ENCODE results near the gene NPL. TPM values are rescaled to one million over a fixed set of nuclear protein-coding genes. Genes with fewer than 3 reads are reported as not detected.

The NPL gene
- total and polyA plus RNA-seq, 12 donors: 1.4 to 26.5 (median 3.1) TPM

- H3K27ac ChIP-seq: no peak overlapping the region
- intact Hi-C loops (cut with DNase I): no loop called here
- H3K4me3 ChIP-seq: no peak overlapping the region
- H3K27me3 ChIP-seq: no peaks in the 10 kb centered on the region
- DNase-seq (no peak), ATAC-seq (no peak)
- no peaks in the 10 kb centered on the region for H3K9me3 ChIP-seq
- H3K4me1 ChIP-seq: no peaks in the 10 kb centered on the region
- TF ChIP-seq, protein P1, sequence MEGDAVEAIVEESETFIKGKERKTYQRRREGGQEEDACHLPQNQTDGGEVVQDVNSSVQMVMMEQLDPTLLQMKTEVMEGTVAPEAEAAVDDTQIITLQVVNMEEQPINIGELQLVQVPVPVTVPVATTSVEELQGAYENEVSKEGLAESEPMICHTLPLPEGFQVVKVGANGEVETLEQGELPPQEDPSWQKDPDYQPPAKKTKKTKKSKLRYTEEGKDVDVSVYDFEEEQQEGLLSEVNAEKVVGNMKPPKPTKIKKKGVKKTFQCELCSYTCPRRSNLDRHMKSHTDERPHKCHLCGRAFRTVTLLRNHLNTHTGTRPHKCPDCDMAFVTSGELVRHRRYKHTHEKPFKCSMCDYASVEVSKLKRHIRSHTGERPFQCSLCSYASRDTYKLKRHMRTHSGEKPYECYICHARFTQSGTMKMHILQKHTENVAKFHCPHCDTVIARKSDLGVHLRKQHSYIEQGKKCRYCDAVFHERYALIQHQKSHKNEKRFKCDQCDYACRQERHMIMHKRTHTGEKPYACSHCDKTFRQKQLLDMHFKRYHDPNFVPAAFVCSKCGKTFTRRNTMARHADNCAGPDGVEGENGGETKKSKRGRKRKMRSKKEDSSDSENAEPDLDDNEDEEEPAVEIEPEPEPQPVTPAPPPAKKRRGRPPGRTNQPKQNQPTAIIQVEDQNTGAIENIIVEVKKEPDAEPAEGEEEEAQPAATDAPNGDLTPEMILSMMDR (IDR thresholded peaks at IDR 0.05): no peak
- peaks cover 0 to 100% (median 0%) of the 10 kb centered on the region in 9 donors for H3K36me3 ChIP-seq
- 80 to 82% methylated on average over 3 of the region's 3 CpGs for WGBS, 2 donors
Observed at GRCh38 chr1:182823220-182823619, 33.6 kb downstream of the NPL start.

GRCh38 chr1:182826892-182827291 is 37.3 kb downstream of the NPL start:
- TF ChIP-seq, protein P1 (IDR thresholded peaks at IDR 0.05): no peak
- H3K27me3 ChIP-seq: no peaks in the 10 kb centered on the region
- no peak overlapping the region for H3K4me3 ChIP-seq
- DNase-seq (no peak), ATAC-seq (no peak)
- H3K36me3 ChIP-seq: peaks cover 0 to 100% (median 0%) of the 10 kb centered on the region in 9 donors
- no peak overlapping the region for H3K27ac ChIP-seq
- no peaks in the 10 kb centered on the region for H3K9me3 ChIP-seq
- intact Hi-C loops (cut with DNase I): no loop called here
- no peaks in the 10 kb centered on the region for H3K4me1 ChIP-seq
- 92 to 98% methylated on average over 2 of the region's 2 CpGs for WGBS, 2 donors

DNA sequence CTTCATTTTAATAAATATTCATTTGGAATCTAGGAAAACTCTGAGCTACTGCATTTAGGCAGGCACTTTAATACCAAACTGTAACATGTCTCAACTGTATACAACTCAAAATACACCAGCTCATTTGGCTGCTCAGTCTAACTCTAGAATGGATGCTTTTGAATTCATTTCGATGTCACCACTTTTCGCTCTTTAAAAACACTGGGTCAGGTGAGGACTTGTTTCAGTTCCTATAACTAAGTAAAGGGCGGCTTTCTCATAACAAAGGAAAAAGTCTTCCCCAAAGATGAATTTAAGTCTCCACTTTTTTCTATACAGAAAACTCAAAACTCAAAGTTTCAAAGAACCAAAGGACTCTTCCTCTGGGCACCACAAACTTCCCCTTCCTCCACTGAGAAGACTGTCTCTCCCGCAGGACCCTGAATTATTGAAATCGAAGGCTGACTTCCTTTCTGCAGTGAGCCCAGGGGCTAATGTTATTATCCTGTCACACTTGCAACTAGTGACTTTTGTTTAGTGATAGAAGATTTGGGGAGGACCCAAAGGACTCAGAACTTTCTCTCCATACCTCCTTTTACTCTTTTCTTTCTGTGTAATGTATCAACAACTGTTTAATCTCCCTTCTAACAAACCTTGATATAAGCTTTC is 39.8 kb downstream of the NPL start:
- Histone ChIP-seq H3K36me3 (peaks cover 0 to 75% (median 0%) of the 10 kb centered on the region in 9 donors), H3K4me1 (no peaks in the 10 kb centered on the region), H3K27me3 (no peaks in the 10 kb centered on the region), H3K9me3 (no peaks in the 10 kb centered on the region), H3K27ac (no peak overlapping the region), H3K4me3 (no peak overlapping the region)
- DNase-seq: no peak
- intact Hi-C loops (cut with DNase I): no loop called here
- WGBS, 2 donors: 72 to 78% methylated on average over 5 of the region's 5 CpGs
- ATAC-seq: no peak
- TF ChIP-seq, protein P1 (IDR thresholded peaks at IDR 0.05): no peak

DNA sequence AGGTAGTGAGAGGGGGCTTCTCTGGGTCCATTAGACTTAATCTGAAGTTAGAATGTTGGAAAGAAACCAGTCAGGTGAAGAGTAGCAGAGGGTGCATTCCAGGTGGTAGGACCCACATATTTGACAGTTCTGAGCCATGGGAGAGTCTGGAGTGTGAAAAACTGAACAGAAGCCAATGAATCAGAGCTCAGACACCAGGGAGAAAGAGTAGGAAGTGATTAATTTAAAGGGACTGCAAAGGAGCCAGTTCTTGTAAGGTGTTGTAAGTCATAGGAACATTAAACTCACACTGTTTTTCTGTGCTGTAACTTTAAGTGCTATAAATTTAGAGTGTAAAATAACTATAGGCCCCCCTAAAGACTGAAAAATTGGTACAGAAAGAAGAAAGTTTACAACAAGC is 43.7 kb downstream of the NPL start:
- no peaks in the 10 kb centered on the region for H3K27me3 ChIP-seq
- DNase-seq (no peak), ATAC-seq (no peak)
- H3K36me3 ChIP-seq: peaks cover 0 to 36% (median 0%) of the 10 kb centered on the region in 9 donors
- H3K9me3 ChIP-seq: no peaks in the 10 kb centered on the region
- intact Hi-C loops (cut with DNase I): no loop called here
- peaks cover 0 to under 1% (median 0%) of the 10 kb centered on the region in 9 donors for H3K4me1 ChIP-seq
- TF ChIP-seq, protein P1 (IDR thresholded peaks at IDR 0.05): no peak
- no peak overlapping the region for H3K4me3 ChIP-seq
- H3K27ac ChIP-seq: no peak overlapping the region
